Smooth muscle cell (in vitro differentiated cells): ENCODE measurements around the gene PTPRJ. TPM values are rescaled to one million over a fixed set of nuclear protein-coding genes. Genes with fewer than 3 reads are reported as not detected.

Experiments
- DNase-seq: peaks from one replicate; lab custom pipeline; 2025; ENCODE audit not compliant: unreplicated experiment; lab: John Stamatoyannopoulos, UW
- H2AFZ ChIP-seq: fragments of 200-600 bp; sonication (generic); 2 replicates; pipeline ENCODE4 v1.6.0; 2016; ENCODE audit warnings: antibody characterized with exemption, low read depth, mild to moderate bottlenecking
- H3F3A ChIP-seq: fragments of 200-600 bp; sonication (generic); 2 replicates; pipeline ENCODE4 v1.6.0; 2017; ENCODE audit warnings: antibody characterized with exemption, low read depth
- H3K27ac ChIP-seq: fragments of 200-600 bp; sonication (generic); 2 replicates; pipeline ENCODE4 v1.5.1; 2016; ENCODE audit warnings: low read depth, mild to moderate bottlenecking
- H3K27me3 ChIP-seq: fragments of 200-600 bp; sonication (generic); 2 replicates; pipeline ENCODE4 v1.6.1; 2016; ENCODE audit warnings: low read depth, mild to moderate bottlenecking
- H3K36me3 ChIP-seq: fragments of 200-600 bp; sonication (generic); 2 replicates; pipeline ENCODE4 v1.5.1; 2016; ENCODE audit warnings: low read depth
- H3K4me1 ChIP-seq: fragments of 200-600 bp; sonication (generic); 2 replicates; pipeline ENCODE4 v1.5.1; 2016; ENCODE audit warnings: low read depth
- H3K4me2 ChIP-seq: fragments of 200-600 bp; sonication (generic); 2 replicates; pipeline ENCODE4 v1.6.0; 2016; ENCODE audit warnings: mild to moderate bottlenecking
- H3K4me3 ChIP-seq: fragments of 200-600 bp; sonication (generic); 2 replicates; pipeline ENCODE4 v1.5.1; 2016; ENCODE audit warnings: mild to moderate bottlenecking
- H3K79me2 ChIP-seq: fragments of 200-600 bp; sonication (generic); 2 replicates; pipeline ENCODE4 v1.6.0; 2016; ENCODE audit warnings: low read depth, mild to moderate bottlenecking
- H3K9ac ChIP-seq: fragments of 200-600 bp; sonication (generic); 2 replicates; pipeline ENCODE4 v1.6.0; 2016; ENCODE audit warnings: low read depth
- H3K9me3 ChIP-seq: fragments of 200-600 bp; sonication (generic); replicated peaks from 2 replicates; pipeline ENCODE4 v1.5.1; 2016; ENCODE audit warnings: low read depth
- H4K20me1 ChIP-seq: fragments of 200-600 bp; sonication (generic); 2 replicates; pipeline ENCODE4 v1.6.0; 2016; ENCODE audit warnings: low read depth
- WGBS: methylation state at CpG from one replicate; pipeline ENCODE4 v1.1.7; 2016; ENCODE audit warnings: low lambda C conversion rate; 5-methylcytosine and 5-hydroxymethylcytosine counted together
- polyA plus RNA-seq: library from polyadenylated mRNA; unstranded; fragments of >200 nt; fragmentation: Nextera tagmentation; extraction: Ambion mirVana; gene quantifications from 2 replicates; pipeline ENCODE4 v1.2.1, GENCODE V29; 2016
- total RNA-seq: library from RNA; depleted of rRNA; stranded (reverse); fragments of >200 nt; gene quantifications from 2 replicates; pipeline ENCODE4 v1.2.3, GENCODE V29; 2014
- TF ChIP-seq, protein P1 (sequence below): fragments of 200-600 bp; sonication (generic); IDR thresholded peaks from 2 replicates; pipeline ENCODE4 v1.5.1; 2017; ENCODE audit warnings: borderline replicate concordance, mild to moderate bottlenecking, antibody characterized with exemption; ENCODE audit not compliant: insufficient read depth, poor library complexity, severe bottlenecking

Gene PTPRJ
- total and polyA plus RNA-seq, 2 experiments from 2014 or later, result 1.5 to 6.3 TPM

- 92% methylated on average over 6 of the region's 6 CpGs for WGBS
- H3K79me2 ChIP-seq, result no peaks in the 10 kb centered on the region
- no peaks in the 10 kb centered on the region for H4K20me1 ChIP-seq
These were observed 51.2 kb downstream of the PTPRJ start for GRCh38 chr11:48031602-48032001.

DNA sequence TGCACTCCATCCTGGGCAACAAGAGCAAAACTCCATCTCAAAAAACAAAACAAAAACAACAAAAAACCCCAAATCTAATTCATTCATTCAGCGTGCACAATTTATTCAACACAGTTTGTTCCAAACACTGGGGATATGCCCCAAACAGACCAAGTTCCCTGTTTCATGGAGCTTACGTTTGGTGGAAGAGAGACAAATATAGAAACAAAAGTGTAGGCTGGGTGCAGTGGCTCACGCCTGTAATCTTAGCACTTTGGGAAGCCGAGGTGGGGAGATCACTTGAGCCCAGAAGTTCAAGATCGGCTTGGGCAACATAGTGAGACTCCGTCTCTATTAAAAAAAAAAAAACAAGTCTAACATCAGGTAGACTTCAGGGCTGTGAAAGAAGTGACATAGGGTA lies 52.4 kb downstream of the PTPRJ start:
- Histone ChIP-seq H3K79me2 (no peaks in the 10 kb centered on the region), H3K27ac (no peak overlapping the region), H3K9ac (no peak overlapping the region), H3K4me2 (no peak overlapping the region), H3K4me3 (no peak overlapping the region), H3K9me3 (no peaks in the 10 kb centered on the region), H2AFZ (no peak overlapping the region), H4K20me1 (no peaks in the 10 kb centered on the region), H3K27me3 (no peaks in the 10 kb centered on the region), H3K36me3 (no peaks in the 10 kb centered on the region), H3K4me1 (peaks cover 22% of the 10 kb centered on the region), H3F3A (no peaks in the 10 kb centered on the region)
- no peak for DNase-seq
- TF ChIP-seq, protein P1, sequence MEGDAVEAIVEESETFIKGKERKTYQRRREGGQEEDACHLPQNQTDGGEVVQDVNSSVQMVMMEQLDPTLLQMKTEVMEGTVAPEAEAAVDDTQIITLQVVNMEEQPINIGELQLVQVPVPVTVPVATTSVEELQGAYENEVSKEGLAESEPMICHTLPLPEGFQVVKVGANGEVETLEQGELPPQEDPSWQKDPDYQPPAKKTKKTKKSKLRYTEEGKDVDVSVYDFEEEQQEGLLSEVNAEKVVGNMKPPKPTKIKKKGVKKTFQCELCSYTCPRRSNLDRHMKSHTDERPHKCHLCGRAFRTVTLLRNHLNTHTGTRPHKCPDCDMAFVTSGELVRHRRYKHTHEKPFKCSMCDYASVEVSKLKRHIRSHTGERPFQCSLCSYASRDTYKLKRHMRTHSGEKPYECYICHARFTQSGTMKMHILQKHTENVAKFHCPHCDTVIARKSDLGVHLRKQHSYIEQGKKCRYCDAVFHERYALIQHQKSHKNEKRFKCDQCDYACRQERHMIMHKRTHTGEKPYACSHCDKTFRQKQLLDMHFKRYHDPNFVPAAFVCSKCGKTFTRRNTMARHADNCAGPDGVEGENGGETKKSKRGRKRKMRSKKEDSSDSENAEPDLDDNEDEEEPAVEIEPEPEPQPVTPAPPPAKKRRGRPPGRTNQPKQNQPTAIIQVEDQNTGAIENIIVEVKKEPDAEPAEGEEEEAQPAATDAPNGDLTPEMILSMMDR, result no peak
- WGBS, result 74% methylated on average over 6 of the region's 6 CpGs

More at GRCh38 chr11:48031602-48032001, 51.2 kb downstream of the PTPRJ start:
- Histone ChIP-seq H3K9me3 (no peaks in the 10 kb centered on the region), H3K27ac (no peak overlapping the region), H3K4me3 (no peak overlapping the region), H3F3A (no peaks in the 10 kb centered on the region), H3K4me2 (no peak overlapping the region), H2AFZ (no peak overlapping the region), H3K9ac (no peak overlapping the region), H3K27me3 (no peaks in the 10 kb centered on the region), H3K36me3 (no peaks in the 10 kb centered on the region), H3K4me1 (peaks cover 22% of the 10 kb centered on the region)
- TF ChIP-seq, protein P1, result no peak
- no peak for DNase-seq

- Histone ChIP-seq H3K79me2 (no peaks in the 10 kb centered on the region), H3K4me2 (no peak overlapping the region), H3F3A (no peaks in the 10 kb centered on the region), H3K9ac (no peak overlapping the region), H3K27ac (no peak overlapping the region), H3K4me3 (no peak overlapping the region), H3K4me1 (peaks cover 21% of the 10 kb centered on the region), H4K20me1 (no peaks in the 10 kb centered on the region), H3K9me3 (no peaks in the 10 kb centered on the region), H3K36me3 (no peaks in the 10 kb centered on the region), H2AFZ (no peak overlapping the region), H3K27me3 (no peaks in the 10 kb centered on the region)
- no peak for DNase-seq
- WGBS, result 95% methylated on average over 3 of the region's 3 CpGs
- TF ChIP-seq, protein P1, result no peak
These were observed 53.6 kb downstream of the PTPRJ start for GRCh38 chr11:48033918-48034341.

DNA sequence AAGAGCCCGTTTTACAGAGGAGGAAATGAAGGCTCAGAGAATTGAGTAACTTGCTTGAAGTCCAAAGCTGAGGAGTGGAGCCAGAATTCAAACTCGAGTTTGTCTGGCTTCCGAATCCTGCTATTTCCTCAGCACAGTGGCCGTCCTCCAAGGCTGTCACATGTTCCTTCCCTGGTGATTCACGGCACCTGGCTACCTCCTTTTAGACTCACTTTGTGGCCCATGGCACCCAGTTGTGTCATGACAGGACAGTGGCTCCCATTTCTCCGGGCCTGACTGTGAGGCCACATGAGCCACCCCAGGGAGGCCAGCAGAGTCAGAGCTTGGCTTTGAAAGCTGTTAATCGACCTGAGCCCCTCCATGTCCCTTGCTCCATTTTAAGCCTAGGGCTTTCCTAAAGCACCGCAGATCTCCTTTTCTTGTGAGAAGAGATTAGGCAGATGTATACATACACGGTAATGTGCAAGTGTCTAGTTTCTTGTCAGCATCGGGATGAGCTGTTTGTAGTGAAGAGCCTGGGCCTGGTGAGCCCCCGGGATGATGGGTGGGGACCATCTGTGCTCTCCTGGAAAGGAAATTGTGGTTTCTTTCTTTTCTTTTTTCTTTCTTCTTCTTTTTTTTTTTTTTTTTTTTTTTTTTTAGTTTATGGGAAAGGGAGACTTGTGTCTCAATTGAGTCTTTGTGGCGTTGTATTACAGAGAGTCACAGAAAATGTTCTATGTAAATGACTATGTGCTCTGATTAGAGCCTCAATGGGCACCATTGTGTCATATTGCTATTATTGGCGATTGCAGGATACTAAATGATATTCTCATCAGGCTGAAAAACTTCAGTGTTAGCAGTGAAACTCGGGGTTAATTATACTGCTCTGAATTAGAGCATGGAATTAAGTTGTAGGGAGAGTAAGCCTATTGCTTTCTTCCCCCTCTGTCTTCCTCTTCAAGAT lies 54.8 kb downstream of the PTPRJ start:
- peaks cover 9% of the 10 kb centered on the region for H3K4me1 ChIP-seq
- no peaks in the 10 kb centered on the region for H4K20me1 ChIP-seq
- TF ChIP-seq, protein P1, result no peak
- no peak overlapping the region for H3K4me3 ChIP-seq
- no peak overlapping the region for H3K9ac ChIP-seq
- H3K27ac ChIP-seq, result no peak overlapping the region
- H3F3A ChIP-seq, result no peaks in the 10 kb centered on the region
- no peak overlapping the region for H2AFZ ChIP-seq
- no peak for DNase-seq
- 78% methylated on average over 14 of the region's 14 CpGs for WGBS
- H3K27me3 ChIP-seq, result no peaks in the 10 kb centered on the region
- no peaks in the 10 kb centered on the region for H3K79me2 ChIP-seq
- no peaks in the 10 kb centered on the region for H3K36me3 ChIP-seq
- H3K9me3 ChIP-seq, result no peaks in the 10 kb centered on the region
- peak overlapping the region; percentile 21 for H3K4me2 ChIP-seq
